GM19397 (cell line): ENCODE measurements around the gene PADI4.
"Not testable (repeated sequence)": the region's sequence is repeated elsewhere in the genome, so short reads cannot be mapped to it uniquely, and the experiment has no call there.

ENCODE experiments used
- ATAC-seq: cut with Tn5 transposase; IDR thresholded peaks from one replicate; pipeline ENCODE4 v1.9.1; 2021; ENCODE audit warnings: mild to moderate bottlenecking, moderate library complexity; ENCODE audit not compliant: unreplicated experiment

Gene PADI4

DNA sequence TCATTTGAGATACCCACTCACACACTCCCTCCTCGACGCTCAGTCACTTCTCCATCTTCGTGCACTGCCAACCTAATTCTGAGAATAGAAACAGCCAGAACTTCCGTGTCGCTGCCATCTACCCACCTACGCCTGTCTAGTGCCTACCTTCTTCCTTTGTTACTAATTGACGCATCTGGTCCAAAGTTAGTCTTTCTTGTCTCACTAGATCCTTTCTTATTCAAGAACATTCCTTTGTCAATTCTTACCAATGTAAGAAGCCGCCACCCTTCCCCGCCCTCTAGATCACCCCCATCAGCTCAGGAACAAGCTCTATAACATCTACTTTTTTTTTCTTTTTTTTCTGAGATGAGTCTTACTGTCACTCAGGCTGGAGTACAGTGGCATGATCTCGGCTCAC lies 67.7 kb downstream of the PADI4 start:
- no peak for ATAC-seq

DNA sequence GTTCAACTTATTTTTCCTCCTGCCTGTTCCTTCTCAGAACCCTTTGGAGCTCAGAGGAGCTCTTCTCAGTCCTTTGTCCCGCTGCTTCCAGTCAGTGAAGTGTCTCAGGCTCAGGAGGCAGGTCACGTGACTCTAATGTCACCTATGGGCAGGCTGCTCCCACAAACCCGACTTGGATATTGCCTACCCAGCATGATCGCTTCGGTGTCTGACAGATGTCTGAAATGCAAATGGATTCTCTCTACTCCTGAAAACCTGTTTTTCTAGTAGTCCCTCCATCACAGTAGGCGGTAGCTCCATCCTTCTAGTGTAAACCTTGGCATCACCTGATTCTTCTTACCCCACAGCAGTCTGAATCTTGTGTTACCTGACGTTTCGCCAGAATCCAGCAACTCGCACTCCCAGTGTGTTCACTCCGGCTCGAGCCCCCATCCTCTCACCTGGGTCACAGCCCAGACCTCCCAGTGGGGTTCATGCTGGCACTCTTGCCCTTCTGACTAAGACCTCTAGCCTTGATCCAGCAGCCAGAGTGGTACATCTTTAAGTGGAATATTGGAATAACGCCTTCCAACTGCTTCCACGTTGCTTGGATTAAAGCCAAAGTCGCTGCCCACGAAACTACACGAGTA lies 69.4 kb downstream of the PADI4 start:
- ATAC-seq, result no peak

DNA sequence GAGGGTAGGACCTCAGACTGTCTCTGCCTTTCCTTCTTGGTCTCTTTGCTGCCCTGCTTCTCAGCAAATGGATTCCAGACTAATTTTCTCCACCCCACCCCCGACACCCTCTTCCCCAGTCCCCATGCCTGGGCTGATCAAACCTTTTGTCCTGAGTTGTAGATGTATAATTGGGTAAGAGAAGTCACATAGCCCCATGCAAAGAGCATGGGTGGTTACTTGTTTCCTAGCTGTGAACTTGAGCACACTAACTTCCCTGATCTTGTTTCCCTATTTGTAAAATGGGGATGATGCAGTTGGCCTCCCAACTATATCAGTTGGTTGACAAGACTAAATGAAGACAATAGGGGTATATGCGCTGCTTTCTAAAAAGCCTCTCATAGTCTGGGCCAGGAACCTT lies 73.2 kb downstream of the PADI4 start:
- ATAC-seq, result no peak

DNA sequence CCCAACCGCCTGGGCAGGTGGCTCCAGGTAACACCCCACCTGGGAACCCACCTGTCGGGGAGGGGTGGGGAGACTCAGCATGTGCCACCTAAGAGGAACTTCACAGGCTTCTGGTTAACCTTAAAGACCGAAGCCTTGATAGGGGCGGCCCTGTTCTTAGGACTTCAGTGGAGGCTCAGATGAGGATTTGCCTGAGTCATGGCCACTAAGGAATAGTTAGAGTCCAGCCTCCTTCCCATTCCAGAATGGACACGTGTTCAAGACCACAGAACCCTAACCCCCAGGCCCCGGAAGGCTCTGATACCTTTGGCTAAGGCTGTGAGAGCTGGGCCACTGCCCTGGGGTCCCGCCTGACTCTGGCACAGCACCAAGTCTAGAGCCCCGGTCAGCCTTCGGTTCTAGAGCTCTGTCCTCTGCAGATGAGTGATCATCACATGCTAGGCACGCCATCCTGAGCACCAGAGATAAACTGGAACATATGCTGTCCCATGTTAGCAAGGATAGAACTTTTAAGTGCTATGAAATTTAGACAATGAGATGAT lies 84.3 kb downstream of the PADI4 start:
- no peak for ATAC-seq

DNA sequence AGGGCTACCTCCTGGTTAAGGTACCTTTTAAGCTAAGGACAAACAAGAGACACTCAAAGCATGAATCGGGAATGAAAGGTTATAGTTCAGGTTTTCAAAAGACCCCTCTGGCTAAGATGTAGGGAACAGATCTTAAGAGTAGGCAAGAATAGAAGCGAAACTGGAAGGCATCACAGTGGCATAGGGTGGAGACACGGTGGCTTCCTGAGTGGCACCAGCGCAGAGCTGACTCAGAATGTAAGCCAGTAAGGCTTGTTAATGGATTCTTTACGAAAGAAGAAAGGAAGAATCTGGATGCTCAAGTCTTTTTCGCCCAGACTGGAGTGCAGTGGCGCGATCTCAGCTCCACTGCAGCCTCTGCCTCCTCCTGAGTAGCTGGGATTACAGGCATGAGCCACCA lies 85.2 kb downstream of the PADI4 start:
- no peak for ATAC-seq

DNA sequence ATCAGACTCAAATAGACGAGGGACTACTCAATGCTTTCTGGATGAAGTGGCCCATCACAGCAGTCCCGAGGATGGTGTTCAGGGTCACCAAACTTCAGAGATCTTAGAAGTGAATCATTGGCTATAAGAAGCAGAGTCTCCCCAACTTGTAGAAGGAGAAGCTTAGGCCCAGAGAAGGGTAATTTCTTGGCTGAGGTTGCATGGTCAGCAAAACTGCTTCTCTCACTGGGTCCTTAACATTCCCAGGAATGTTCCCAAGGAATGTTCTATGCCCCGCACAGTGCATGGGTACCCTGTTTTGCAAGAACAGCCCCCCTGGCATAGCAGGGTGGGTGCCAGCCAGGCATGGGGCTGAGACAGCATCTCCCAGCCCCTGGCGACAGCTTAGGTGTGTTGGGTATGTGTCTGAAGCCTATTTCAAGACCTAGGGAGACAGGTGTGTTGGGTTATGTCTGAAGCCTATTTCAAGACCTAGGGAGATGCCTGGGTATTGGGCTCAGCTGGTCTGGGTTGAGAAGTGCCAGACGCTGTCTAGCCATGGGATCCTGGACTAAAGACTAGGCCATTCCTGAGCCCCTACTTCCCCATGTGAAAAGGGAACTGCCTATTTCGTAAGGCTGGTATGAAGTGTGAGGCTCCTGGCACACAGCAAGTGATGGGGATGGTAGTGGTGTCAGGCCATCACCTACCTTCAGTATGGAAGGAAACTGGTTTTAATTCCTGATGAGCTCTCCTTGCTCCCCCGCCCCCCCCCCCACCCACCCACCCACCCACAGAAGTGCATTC lies 90.1 kb downstream of the PADI4 start:
- no peak for ATAC-seq

DNA sequence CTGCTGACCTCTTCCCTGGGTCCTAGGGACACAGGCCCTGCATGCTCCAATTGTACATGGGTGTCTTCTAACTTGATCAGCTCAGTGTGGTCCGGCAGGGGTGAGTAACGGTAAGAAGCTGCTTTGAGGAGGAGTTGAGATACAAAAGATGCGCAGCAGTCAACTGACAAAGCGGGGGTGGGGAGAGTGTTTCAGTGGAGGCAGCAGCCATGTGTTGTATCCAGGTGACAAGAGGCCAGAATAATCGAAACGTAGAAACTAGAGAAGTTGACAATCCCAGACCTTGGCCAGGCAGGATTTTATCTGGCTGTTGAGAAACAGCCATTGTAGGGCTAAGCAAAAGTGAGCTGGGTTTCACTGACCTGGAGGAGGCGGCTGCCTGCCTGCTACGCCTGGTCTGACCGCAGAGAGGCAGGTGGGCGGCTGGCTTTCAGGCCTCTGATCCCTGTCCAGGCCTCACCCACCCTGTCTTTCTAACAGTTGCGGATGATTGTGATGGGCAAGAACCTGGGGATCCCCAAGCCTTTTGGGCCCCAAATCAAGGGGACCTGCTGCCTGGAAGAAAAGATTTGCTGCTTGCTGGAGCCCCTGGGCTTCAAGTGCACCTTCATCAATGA lies 92.8 kb downstream of the PADI4 start:
- ATAC-seq, result no peak

DNA sequence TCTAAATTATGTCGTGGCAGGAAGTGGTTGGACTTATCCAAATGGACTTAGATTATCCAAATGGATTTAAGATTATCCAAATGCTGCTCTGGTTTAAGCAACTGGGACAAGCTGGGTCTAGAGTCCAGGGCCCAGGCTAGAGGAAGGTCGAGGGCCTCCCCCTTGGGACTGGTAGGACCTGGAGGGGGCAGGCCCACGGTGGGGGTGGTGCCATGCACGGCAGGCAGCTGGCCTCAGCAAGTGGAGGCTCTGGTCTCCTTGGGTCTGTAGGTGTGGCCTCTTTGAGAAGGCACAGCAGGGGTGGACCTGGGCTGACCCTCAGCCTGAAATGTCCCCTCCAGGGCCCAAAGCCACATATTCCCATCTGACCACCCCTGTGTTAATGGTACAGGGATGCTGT lies 93.8 kb downstream of the PADI4 start:
- ATAC-seq, result no peak

DNA sequence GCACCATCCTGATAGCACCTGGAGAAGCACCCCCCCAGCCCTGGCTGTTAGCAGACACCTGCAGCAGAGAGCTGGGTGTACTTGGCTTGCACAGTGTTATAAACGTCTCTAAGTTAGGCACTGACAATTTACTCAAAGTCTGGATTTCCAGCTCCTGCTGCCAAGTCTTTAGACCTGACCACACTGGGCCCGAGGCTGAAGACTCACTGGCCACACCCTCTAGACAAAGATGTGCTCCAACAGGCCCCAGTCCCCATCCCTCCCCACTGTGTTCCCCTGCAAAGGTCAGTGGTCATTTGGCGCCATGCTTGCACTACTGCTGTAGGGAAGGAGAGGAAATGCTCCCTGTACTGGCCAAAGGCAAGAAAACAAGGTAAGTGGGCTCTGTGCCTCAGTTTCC lies 95.1 kb downstream of the PADI4 start:
- ATAC-seq, result no peak

DNA sequence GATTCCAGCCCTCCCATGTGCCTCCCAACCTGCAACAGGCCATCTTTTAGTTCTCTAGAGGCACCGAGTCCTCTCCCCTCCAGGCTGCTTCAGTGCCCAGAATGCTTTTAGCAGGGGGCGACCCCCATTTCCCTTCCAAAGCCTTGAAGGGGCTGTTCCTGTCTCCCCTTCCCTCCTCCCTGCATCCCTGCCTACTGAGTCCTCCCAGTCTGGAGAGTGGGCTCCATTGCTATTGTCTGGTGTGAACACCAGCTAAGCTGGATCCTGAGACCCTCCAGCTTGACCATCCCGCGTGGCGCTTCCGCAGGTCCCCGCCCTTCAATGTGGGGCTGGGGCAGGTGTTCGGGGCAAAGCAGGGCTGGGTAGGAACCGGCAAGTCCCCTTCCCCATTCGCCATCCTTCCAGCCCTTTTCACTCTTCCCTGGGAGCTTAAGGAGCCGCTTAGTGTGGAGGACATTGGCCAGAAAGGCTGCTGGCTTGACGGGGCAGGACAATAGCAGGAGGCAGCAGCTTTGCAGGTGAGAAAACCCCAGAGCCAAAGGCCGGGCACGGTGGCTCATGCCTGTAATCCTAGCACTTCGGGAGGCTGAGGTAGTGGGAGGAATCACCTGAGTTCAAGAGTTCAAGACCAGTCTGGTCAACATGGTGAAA lies 96.2 kb downstream of the PADI4 start:
- no peak for ATAC-seq

DNA sequence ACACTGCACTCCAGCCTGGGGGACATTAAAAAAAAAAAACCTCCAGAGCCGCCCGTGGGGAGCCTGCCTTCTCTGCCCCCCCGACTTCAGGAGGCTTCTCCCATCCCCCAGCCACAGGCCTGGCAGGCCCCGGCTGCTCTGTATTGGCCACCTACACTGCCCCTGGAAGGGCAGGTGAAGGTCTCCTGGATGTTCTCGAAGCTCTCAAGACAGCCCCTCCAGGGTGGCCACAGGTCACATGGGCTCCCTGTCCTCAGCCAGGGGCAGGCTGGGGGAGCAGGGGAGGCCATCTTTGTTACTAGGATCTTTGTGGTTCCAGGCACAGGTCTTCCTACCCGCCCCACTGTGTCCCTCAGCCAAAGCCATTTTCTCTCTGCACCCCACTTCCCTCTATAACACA lies 96.8 kb downstream of the PADI4 start:
- ATAC-seq, result no peak

DNA sequence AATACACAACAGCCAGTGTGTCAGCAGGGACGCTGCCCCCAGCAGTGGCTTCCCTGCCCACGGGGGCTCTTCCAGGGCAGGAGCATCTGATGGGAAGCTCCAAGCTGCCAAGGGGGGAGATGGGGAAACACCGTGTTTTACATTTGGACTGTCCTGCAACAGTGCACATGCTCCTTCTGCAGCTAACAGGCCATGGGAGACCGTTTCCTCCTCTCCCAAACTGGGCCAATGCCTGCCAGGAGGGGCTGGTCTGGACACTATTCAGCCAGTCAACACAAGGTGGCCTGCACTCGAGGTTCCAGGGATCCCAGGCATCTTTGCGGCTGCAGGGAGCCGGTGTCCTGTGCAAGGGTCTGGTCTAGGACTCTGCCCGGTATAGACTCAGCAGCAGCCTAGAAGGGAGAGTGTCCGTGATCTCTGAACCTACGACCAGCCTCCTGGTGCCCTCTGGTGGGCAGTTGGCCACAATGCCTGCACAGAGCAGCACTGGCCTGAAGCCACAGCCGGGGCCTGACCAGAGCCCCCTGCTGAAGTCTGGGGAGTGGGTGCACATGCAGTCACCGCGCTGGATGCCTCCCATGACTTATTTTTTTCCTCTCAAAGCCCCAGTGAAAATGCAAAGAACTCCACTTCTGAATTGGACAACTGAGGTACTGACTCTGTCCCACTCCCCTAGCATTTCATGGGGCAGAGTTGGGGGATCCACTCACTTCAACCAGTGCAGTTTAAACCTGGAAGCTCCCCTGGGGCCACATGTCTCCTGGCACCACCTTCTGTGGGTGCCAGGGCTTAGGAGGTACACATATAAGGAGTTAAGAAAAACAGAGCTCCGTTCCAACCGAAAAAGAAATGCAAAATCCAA lies 98.1 kb downstream of the PADI4 start:
- no peak for ATAC-seq

DNA sequence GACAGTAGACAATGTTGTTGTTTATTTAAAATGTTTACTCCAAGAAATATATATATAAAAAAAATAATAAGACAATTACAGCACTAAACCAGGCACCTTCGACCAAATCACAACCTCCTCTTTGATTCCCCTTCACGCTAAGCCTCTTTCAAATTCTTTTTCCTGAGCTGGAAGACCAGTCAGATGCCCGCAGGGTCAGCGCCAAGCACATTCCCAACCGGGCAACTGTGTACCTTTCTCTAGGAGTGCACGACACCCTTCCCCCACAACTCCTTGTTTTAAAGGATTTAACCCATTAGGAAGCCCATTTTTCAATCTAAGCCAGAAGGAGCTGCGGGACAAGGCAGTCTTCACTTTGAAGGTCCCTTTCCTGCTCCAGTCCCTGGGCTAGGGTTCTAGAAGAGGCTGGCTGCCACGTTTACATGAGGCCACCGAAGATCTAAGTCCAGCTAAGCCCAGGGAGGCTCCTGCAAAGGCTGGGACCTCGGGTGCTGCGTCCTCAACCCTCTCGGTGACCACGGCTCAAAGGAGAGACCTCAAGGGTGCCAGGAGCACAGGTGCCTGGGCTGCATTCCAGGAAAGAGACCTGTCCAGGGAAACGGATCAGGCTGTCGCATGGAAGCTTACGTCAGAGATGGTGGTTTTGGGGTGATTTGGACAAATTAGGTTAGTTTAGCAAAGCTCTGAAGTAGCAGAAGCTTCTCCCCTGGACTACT lies 98.9 kb downstream of the PADI4 start:
- ATAC-seq, result not testable (repeated sequence)

DNA sequence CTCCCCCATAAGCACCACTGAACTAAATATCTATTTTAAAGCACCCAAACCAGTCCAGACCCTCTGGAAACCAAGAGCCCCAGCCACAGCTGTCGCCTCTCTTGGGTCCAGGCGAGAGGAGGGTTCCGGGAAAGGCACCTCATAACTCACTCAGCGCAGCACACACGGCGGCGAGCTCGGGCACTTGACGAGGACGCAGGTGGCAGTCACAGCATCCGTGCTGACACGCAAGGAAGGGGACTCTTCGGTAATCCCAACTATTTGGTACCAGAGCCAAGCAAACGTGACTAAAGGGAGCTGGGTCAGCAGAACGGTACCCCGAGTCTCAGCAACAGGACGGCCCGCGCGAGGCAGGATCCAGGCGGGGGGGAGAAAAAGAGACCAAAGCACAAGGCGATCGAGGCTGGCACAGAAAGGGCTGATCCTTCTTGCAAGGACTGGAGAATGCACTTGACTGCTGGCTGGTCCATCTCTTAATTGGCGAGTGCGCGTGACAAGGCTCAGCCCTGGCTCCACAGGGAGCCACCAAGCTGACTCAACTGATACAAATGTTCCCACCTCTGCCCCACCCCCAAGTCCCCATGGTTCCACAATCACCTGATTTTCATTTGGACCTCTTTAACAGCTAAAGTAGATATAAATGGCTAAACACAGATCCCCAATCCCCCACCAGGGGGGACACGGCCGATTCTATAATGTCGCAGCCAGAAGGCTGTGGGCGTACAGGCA lies 100.0 kb downstream of the PADI4 start:
- not testable (repeated sequence) for ATAC-seq

DNA sequence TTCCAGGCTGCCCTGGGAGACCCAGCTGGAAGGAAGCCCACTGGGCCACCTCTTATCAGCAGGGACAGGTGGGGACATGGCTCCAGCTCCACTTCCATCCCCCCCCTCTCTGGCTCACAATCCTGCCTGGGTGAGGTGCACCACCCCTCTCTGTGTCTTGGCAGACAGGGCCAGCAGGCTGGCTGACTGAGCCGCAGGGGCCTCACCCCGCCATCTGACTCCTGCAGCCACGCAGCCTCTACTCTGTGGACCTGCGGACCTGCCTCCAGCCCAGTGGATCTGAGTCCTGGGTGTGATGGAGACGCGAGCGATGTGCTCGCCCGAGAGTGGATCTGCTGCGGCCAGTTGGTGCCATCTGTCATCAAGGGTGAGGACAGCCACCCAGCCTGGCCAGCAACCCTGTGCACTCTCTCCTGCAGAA lies 101.4 kb downstream of the PADI4 start:
- ATAC-seq, result no peak

DNA sequence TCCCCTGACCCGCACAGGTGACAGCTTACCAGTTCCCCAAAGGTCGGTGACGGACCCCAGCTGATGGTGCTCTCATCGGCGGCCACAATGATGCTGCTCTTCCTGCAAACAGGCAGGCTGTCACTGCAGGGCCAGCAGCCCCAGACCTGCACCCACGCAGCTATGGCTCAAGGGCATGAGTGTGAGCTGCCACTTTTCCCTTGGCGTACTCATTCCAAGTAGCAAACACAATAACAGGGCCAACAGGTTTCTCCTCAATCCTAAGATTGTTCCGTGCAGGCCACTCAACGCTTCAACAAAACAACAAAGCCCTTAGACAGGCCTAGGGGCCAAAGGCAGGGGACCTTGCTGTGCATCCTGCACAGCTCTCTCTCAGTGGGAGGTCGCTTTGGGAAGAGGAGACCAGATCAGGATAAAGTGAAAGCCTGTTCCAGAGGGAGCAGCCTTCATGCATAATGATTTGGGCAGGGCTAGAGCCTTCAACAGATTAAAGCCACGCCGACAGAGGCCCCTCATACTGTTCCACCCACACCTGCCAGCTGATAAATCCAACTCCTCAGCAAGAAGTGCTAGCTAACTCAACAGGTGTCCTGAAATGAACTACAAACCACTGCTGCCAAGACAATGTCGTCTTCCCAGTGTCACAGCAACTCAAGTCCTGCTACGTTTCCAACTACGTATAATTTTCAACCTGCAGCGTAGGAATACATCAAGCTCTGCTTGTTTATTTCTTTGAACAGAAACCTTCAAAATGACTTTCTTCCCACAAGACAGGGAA lies 104.3 kb downstream of the PADI4 start:
- ATAC-seq, result no peak
